Endothelial cell of coronary artery (primary cell): ENCODE results near the gene SMIM32. TPM values are rescaled to one million over a fixed set of nuclear protein-coding genes. Genes with fewer than 3 reads are reported as not detected.

ENCODE experiments used
- total RNA-seq: library from RNA; depleted of rRNA; stranded (reverse); fragments of >200 nt; gene quantifications from 2 replicates; pipeline ENCODE4 v1.2.3, GENCODE V29; 2014

The SMIM32 gene
- total RNA-seq: not detected in 2 replicates

GRCh38 chr5:136192526-136193321 is at the start of gene SMIM32:
TSS of gene SMIM32 (minus strand) at chr5:136193162. CDS start at chr5:136192524, 638 bp downstream.

Other genes starting within 250 kb of the SMIM32 start
- not detected in 2 replicates for gene LECT2, start 238.2 kb downstream of the SMIM32 start, total RNA-seq
- gene TGFBI, start 164.2 kb downstream of the SMIM32 start, total RNA-seq: 96.9 and 107 TPM in 2 replicates
- 32.0 and 36.0 TPM in 2 replicates for gene SMAD5, start 60.3 kb downstream of the SMIM32 start, total RNA-seq
- gene TRPC7, start 172.4 kb upstream of the SMIM32 start, total RNA-seq: not detected in 2 replicates